Measurements from ENCODE around the gene PRKG1.

DNA sequence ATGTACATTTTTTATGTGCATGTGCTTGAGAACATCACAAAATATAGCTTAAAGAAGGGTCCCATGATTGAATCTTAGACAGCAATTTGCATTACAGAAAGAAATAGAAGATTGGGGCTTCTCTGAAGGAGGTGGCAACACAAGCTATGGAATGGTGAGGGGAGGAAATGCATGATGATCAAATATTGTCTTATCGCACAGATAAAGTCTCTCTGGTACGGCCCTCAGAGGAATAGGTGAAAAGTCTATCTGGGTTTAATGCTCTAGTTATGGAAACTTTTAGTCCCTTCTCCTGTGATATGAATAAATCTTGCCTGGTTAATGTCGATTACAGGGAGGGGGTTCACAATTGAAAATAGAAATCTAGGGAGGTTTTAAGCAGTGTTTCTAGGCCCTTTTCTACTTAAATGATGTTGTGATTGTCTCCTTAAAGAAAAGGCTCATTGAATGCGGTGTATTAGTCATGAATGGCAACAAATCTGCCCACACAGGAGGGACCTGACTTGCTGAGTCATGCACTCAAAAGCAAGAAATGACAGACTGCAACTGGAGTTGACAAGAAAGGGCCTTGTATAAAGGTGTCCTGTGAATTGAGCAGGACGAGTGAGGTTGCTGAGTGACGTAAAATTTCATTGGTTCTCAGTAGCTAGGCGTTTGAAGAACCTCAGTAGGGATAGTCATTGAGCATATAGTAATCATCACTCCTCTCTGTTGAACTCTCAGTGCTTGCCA is 758.5 kb downstream of the PRKG1 start:
- TF ChIP-seq POLR2AphosphoS5 (IDR thresholded peaks at IDR 0.05; ENCODE audit: low read depth, low read length) (no peak), POLR2A (IDR thresholded peaks at IDR 0.05; ENCODE audit: low read depth, low read length) (no peak), SPI1 (IDR thresholded peaks at IDR 0.05; ENCODE audit: low read depth, low read length) (no peak), TAF1 (IDR thresholded peaks at IDR 0.05; ENCODE audit: low read depth, low read length) (no peak)

Data from GM12891 (cell line).